SK-MEL-5 (cell line): ENCODE measurements around the gene CHSY3. TPM values are rescaled to one million over a fixed set of nuclear protein-coding genes. Genes with fewer than 3 reads are reported as not detected.

Source experiments
- DNase-seq: peaks from one replicate; pipeline ENCODE4 v3.0.0-alpha.2; 2016; ENCODE audit warnings: low read depth, low spot score
- in situ Hi-C: cut with HindIII; loops from 2 replicates; pipeline ENCODE4 v1.10.0; 2016; ENCODE audit warnings: low sequenced_read_pairs, high pct_unique_total_duplicates, low pct_unique_long_range_greater_than_20kb
- total RNA-seq: library from RNA; depleted of rRNA; stranded (reverse); fragments of >200 nt; shearing (Covaris generic); gene quantifications from 2 replicates; pipeline ENCODE4 v1.2.3, GENCODE V29; 2014

Gene CHSY3
- total RNA-seq, 1 experiment from 2014 or later, result 7.5 TPM

- in situ Hi-C loops, result no loop called here
- peak; percentile 80 for DNase-seq
Measured at GRCh38 chr5:130061746-130062145, 157.5 kb downstream of the CHSY3 start.

- no peak for DNase-seq
Measured at GRCh38 chr5:130063603-130064002, 159.3 kb downstream of the CHSY3 start.

GRCh38 chr5:130064484-130064883 is 160.2 kb downstream of the CHSY3 start:
- DNase-seq, result no peak
- in situ Hi-C loops, result no loop called here

More at GRCh38 chr5:130063603-130064002, 159.3 kb downstream of the CHSY3 start:
- in situ Hi-C loops, result no loop called here

GRCh38 chr5:130065617-130066016 is 161.4 kb downstream of the CHSY3 start:
- DNase-seq, result no peak
- in situ Hi-C loops, result no loop called here

GRCh38 chr5:130066644-130067043 is 162.4 kb downstream of the CHSY3 start:
- in situ Hi-C loops, result no loop called here
- no peak for DNase-seq

- no peak for DNase-seq
- in situ Hi-C loops, result no loop called here
Measured at GRCh38 chr5:130067364-130067763, 163.1 kb downstream of the CHSY3 start.

GRCh38 chr5:130068101-130068500 is 163.8 kb downstream of the CHSY3 start:
- in situ Hi-C loops, result no loop called here
- no peak for DNase-seq

GRCh38 chr5:130068988-130069387 is 164.7 kb downstream of the CHSY3 start:
- no peak for DNase-seq
- in situ Hi-C loops, result no loop called here

GRCh38 chr5:130074820-130075219 is 170.6 kb downstream of the CHSY3 start:
- no peak for DNase-seq
- in situ Hi-C loops, result no loop called here

- in situ Hi-C loops, result no loop called here
- peak; percentile 32 for DNase-seq
Measured at GRCh38 chr5:130077007-130077406, 172.7 kb downstream of the CHSY3 start.

- in situ Hi-C loops, result no loop called here
- no peak for DNase-seq
Measured at GRCh38 chr5:130078661-130079060, 174.4 kb downstream of the CHSY3 start.

GRCh38 chr5:130090569-130091270 is 186.5 kb downstream of the CHSY3 start:
- in situ Hi-C loops, result no loop called here

GRCh38 chr5:130092991-130093390 is 188.7 kb downstream of the CHSY3 start:
- DNase-seq, result no peak
- in situ Hi-C loops, result no loop called here

More at GRCh38 chr5:130090569-130091270, 186.5 kb downstream of the CHSY3 start:
- DNase-seq, result no peak

GRCh38 chr5:130096483-130096882 is 192.2 kb downstream of the CHSY3 start:
- in situ Hi-C loops, result no loop called here
- DNase-seq, result no peak

- in situ Hi-C loops, result no loop called here
- DNase-seq, result no peak
Measured at GRCh38 chr5:130099008-130099407, 194.7 kb downstream of the CHSY3 start.

GRCh38 chr5:130102375-130102774 is 198.1 kb downstream of the CHSY3 start:
- in situ Hi-C loops, result no loop called here
- no peak for DNase-seq

- in situ Hi-C loops, result no loop called here
- peak; percentile 1 for DNase-seq
Measured at GRCh38 chr5:130102960-130103359, 198.7 kb downstream of the CHSY3 start.

- DNase-seq, result no peak
- in situ Hi-C loops, result no loop called here
Measured at GRCh38 chr5:130104895-130105688, 200.8 kb downstream of the CHSY3 start.

GRCh38 chr5:130106480-130106879 is 202.2 kb downstream of the CHSY3 start:
- no peak for DNase-seq
- in situ Hi-C loops, result no loop called here
